CD4-positive, alpha-beta T cell treated with Interleukin-21 for 1 hour (primary cell): ENCODE data around the gene PRUNE2.

ENCODE experiments used
- DNase-seq: peaks from one replicate; pipeline ENCODE4 v3.0.0-alpha.2; 2020

The PRUNE2 gene

GRCh38 chr9:76592974-76593347 lies 313.0 kb downstream of the PRUNE2 start:
- no peak for DNase-seq

- no peak for DNase-seq
These were observed 313.6 kb downstream of the PRUNE2 start for GRCh38 chr9:76592091-76592973.

- DNase-seq = no peak
These were observed 314.5 kb downstream of the PRUNE2 start for GRCh38 chr9:76591256-76591950.

GRCh38 chr9:76588316-76588715 lies 317.6 kb downstream of the PRUNE2 start:
- DNase-seq = no peak

GRCh38 chr9:76586390-76587314 lies 319.3 kb downstream of the PRUNE2 start:
- DNase-seq = no peak

- no peak for DNase-seq
These were observed 320.2 kb downstream of the PRUNE2 start for GRCh38 chr9:76585487-76586389.

GRCh38 chr9:76583256-76583655 lies 322.7 kb downstream of the PRUNE2 start:
- DNase-seq = no peak

- no peak for DNase-seq
These were observed 324.2 kb downstream of the PRUNE2 start for GRCh38 chr9:76581731-76582130.

- DNase-seq = no peak
These were observed 325.1 kb downstream of the PRUNE2 start for GRCh38 chr9:76580820-76581219.

- DNase-seq = no peak
These were observed 325.7 kb downstream of the PRUNE2 start for GRCh38 chr9:76580188-76580587.

GRCh38 chr9:76576344-76576743 lies 329.6 kb downstream of the PRUNE2 start:
- peak; percentile 64 for DNase-seq

- DNase-seq = no peak
These were observed 330.2 kb downstream of the PRUNE2 start for GRCh38 chr9:76575761-76576160.

- no peak for DNase-seq
These were observed 331.8 kb downstream of the PRUNE2 start for GRCh38 chr9:76573905-76574760.

- DNase-seq = no peak
These were observed 332.5 kb downstream of the PRUNE2 start for GRCh38 chr9:76573408-76573807.

- DNase-seq = no peak
These were observed 333.8 kb downstream of the PRUNE2 start for GRCh38 chr9:76572151-76572550.

GRCh38 chr9:76571743-76572146 lies 334.2 kb downstream of the PRUNE2 start:
- DNase-seq = no peak

GRCh38 chr9:76571288-76571687 lies 334.6 kb downstream of the PRUNE2 start:
- DNase-seq = no peak

GRCh38 chr9:76570826-76571225 lies 335.1 kb downstream of the PRUNE2 start:
- DNase-seq = no peak

- DNase-seq = no peak
These were observed 338.8 kb downstream of the PRUNE2 start for GRCh38 chr9:76567086-76567485.

GRCh38 chr9:76564297-76564696 lies 341.6 kb downstream of the PRUNE2 start:
- no peak for DNase-seq

- DNase-seq = no peak
These were observed 343.4 kb downstream of the PRUNE2 start for GRCh38 chr9:76562511-76562911.
